Karpas-422 (cell line): ENCODE results near the gene NFIA. TPM values are rescaled to one million over a fixed set of nuclear protein-coding genes. Genes with fewer than 3 reads are reported as not detected.

ENCODE experiments used
- DNase-seq: peaks from one replicate; pipeline ENCODE4 v3.0.0-alpha.2; 2015
- H2AFZ ChIP-seq: fragments of 200-600 bp; sonication (generic); 2 replicates; pipeline ENCODE4 v1.6.1; 2014; ENCODE audit warnings: antibody characterized with exemption, low read length, mixed read lengths
- H3K27ac ChIP-seq: fragments of 200-600 bp; sonication (generic); 2 replicates; pipeline ENCODE4 v1.5.1; 2014; ENCODE audit warnings: mild to moderate bottlenecking, low read length, moderate library complexity
- H3K27me3 ChIP-seq: fragments of 200-600 bp; sonication (generic); 2 replicates; pipeline ENCODE4 v1.6.1; 2014; ENCODE audit warnings: low read length, mixed read lengths
- H3K36me3 ChIP-seq: fragments of 200-600 bp; sonication (generic); 2 replicates; pipeline ENCODE4 v1.6.1; 2014; ENCODE audit warnings: low read length, mixed read lengths; ENCODE audit not compliant: insufficient read depth
- H3K4me1 ChIP-seq: fragments of 200-600 bp; sonication (generic); 2 replicates; pipeline ENCODE4 v1.6.1; 2014; ENCODE audit warnings: mild to moderate bottlenecking, low read length, mixed read lengths
- H3K4me2 ChIP-seq: fragments of 200-600 bp; sonication (generic); 2 replicates; pipeline ENCODE4 v1.6.1; 2014; ENCODE audit warnings: low read length, low read depth, mild to moderate bottlenecking; ENCODE audit not compliant: poor library complexity, severe bottlenecking
- H3K4me3 ChIP-seq: fragments of 200-600 bp; sonication (generic); 2 replicates; pipeline ENCODE4 v1.5.1; 2014; ENCODE audit warnings: mild to moderate bottlenecking, antibody characterized with exemption, low read length, mixed read lengths
- H3K79me2 ChIP-seq: fragments of 200-600 bp; sonication (generic); 2 replicates; pipeline ENCODE4 v1.6.1; 2014; ENCODE audit warnings: mild to moderate bottlenecking, low read length, mixed read lengths
- H3K9ac ChIP-seq: fragments of 200-600 bp; sonication (generic); 2 replicates; pipeline ENCODE4 v1.6.0; 2014; ENCODE audit warnings: low read length
- H3K9me2 ChIP-seq: fragments of 200-600 bp; sonication (generic), shearing (Covaris generic); replicated peaks from 2 replicates; pipeline ENCODE4 v1.6.0; 2014; ENCODE audit warnings: mild to moderate bottlenecking, low read length, moderate library complexity; ENCODE audit not compliant: insufficient read depth
- H3K9me3 ChIP-seq: fragments of 300-700, 200-600 bp; sonication (generic); 2 replicates; pipeline ENCODE4 v1.6.1; 2014; ENCODE audit warnings: low read length, mixed read lengths
- H4K20me1 ChIP-seq: fragments of 200-600 bp; sonication (generic); 2 replicates; pipeline ENCODE4 v1.6.1; 2014; ENCODE audit warnings: mild to moderate bottlenecking, antibody characterized with exemption, low read length, low read depth; ENCODE audit not compliant: insufficient read depth
- total RNA-seq: library from RNA; depleted of rRNA; stranded (reverse); fragments of >200 nt; shearing (Covaris generic); gene quantifications from 2 replicates; pipeline ENCODE4 v1.2.3, GENCODE V29; 2014; ENCODE audit warnings: low replicate concordance

NFIA gene
- total RNA-seq, 1 experiment from 2014 or later = 38.3 TPM

GRCh38 chr1:61403679-61404596, 321.6 kb downstream of the NFIA start:
- Histone ChIP-seq H3K4me3 (no peak overlapping the region), H3K9me2 (no peaks in the 10 kb centered on the region), H3K4me2 (no peak overlapping the region), H2AFZ (no peak overlapping the region), H3K36me3 (peaks cover 5% of the 10 kb centered on the region; the same call in 1 of the 2 replicates), H3K27me3 (no peaks in the 10 kb centered on the region), H3K27ac (no peak overlapping the region), H3K9ac (no peak overlapping the region), H3K9me3 (no peaks in the 10 kb centered on the region), H3K4me1 (no peaks in the 10 kb centered on the region), H4K20me1 (no peaks in the 10 kb centered on the region), H3K79me2 (no peaks in the 10 kb centered on the region)
- DNase-seq = no peak

- Histone ChIP-seq H3K4me1 (no peaks in the 10 kb centered on the region), H3K9me2 (no peaks in the 10 kb centered on the region), H3K27me3 (no peaks in the 10 kb centered on the region), H3K27ac (no peak overlapping the region), H3K9ac (no peak overlapping the region), H3K9me3 (no peaks in the 10 kb centered on the region), H2AFZ (no peak overlapping the region), H3K4me3 (no peak overlapping the region), H3K4me2 (no peak overlapping the region), H3K36me3 (peaks cover 5% of the 10 kb centered on the region; the same call in 1 of the 2 replicates), H4K20me1 (no peaks in the 10 kb centered on the region), H3K79me2 (no peaks in the 10 kb centered on the region)
- no peak for DNase-seq
Measured at GRCh38 chr1:61404597-61405376, 322.4 kb downstream of the NFIA start.

GRCh38 chr1:61406467-61406866, 324.1 kb downstream of the NFIA start:
- H3K9me2 ChIP-seq = no peaks in the 10 kb centered on the region
- DNase-seq = no peak

GRCh38 chr1:61412601-61413000, 330.2 kb downstream of the NFIA start:
- Histone ChIP-seq H4K20me1 (no peaks in the 10 kb centered on the region), H3K79me2 (no peaks in the 10 kb centered on the region), H3K27ac (no peak overlapping the region), H3K9ac (no peak overlapping the region), H3K9me3 (no peaks in the 10 kb centered on the region), H3K4me2 (no peak overlapping the region), H3K27me3 (no peaks in the 10 kb centered on the region), H3K36me3 (no peaks in the 10 kb centered on the region), H3K4me1 (no peaks in the 10 kb centered on the region), H3K9me2 (no peaks in the 10 kb centered on the region), H3K4me3 (no peak overlapping the region), H2AFZ (no peak overlapping the region)
- no peak for DNase-seq

More at GRCh38 chr1:61406467-61406866, 324.1 kb downstream of the NFIA start:
- Histone ChIP-seq H3K27me3 (no peaks in the 10 kb centered on the region), H3K36me3 (peaks cover 5% of the 10 kb centered on the region; the same call in 1 of the 2 replicates), H3K4me3 (no peak overlapping the region), H3K9me3 (no peaks in the 10 kb centered on the region), H4K20me1 (no peaks in the 10 kb centered on the region), H3K4me1 (no peaks in the 10 kb centered on the region), H3K9ac (no peak overlapping the region), H3K27ac (no peak overlapping the region), H3K4me2 (no peak overlapping the region), H2AFZ (no peak overlapping the region), H3K79me2 (no peaks in the 10 kb centered on the region)

GRCh38 chr1:61419196-61419595, 336.8 kb downstream of the NFIA start:
- Histone ChIP-seq H3K9ac (no peak overlapping the region), H3K4me3 (no peak overlapping the region), H3K36me3 (no peaks in the 10 kb centered on the region), H4K20me1 (no peaks in the 10 kb centered on the region), H3K4me1 (peaks cover 14% of the 10 kb centered on the region), H2AFZ (no peak overlapping the region), H3K9me2 (no peaks in the 10 kb centered on the region), H3K79me2 (no peaks in the 10 kb centered on the region), H3K4me2 (no peak overlapping the region), H3K27ac (no peak overlapping the region), H3K27me3 (no peaks in the 10 kb centered on the region), H3K9me3 (no peaks in the 10 kb centered on the region)
- DNase-seq = no peak

GRCh38 chr1:61419657-61420056, 337.3 kb downstream of the NFIA start:
- H3K4me3 ChIP-seq = no peak overlapping the region
- H3K9ac ChIP-seq = no peak overlapping the region
- no peaks in the 10 kb centered on the region for H3K79me2 ChIP-seq
- no peak overlapping the region for H3K4me2 ChIP-seq
- H3K4me1 ChIP-seq = peaks cover 19% of the 10 kb centered on the region
- H3K9me2 ChIP-seq = no peaks in the 10 kb centered on the region
- DNase-seq = no peak
- no peaks in the 10 kb centered on the region for H3K9me3 ChIP-seq
- no peaks in the 10 kb centered on the region for H3K36me3 ChIP-seq
- H2AFZ ChIP-seq = no peak overlapping the region
- H4K20me1 ChIP-seq = no peaks in the 10 kb centered on the region
- H3K27ac ChIP-seq = no peak overlapping the region
- H3K27me3 ChIP-seq = no peaks in the 10 kb centered on the region

- no peaks in the 10 kb centered on the region for H3K9me3 ChIP-seq
- H3K36me3 ChIP-seq = no peaks in the 10 kb centered on the region
- no peaks in the 10 kb centered on the region for H3K9me2 ChIP-seq
- no peaks in the 10 kb centered on the region for H3K27me3 ChIP-seq
- no peaks in the 10 kb centered on the region for H3K79me2 ChIP-seq
- H3K4me1 ChIP-seq = peaks cover 19% of the 10 kb centered on the region
- DNase-seq = no peak
- no peak overlapping the region for H3K27ac ChIP-seq
- no peak overlapping the region for H3K4me2 ChIP-seq
- no peak overlapping the region for H3K4me3 ChIP-seq
- no peak overlapping the region for H2AFZ ChIP-seq
- no peaks in the 10 kb centered on the region for H4K20me1 ChIP-seq
- H3K9ac ChIP-seq = no peak overlapping the region
Measured at GRCh38 chr1:61420243-61420642, 337.9 kb downstream of the NFIA start.
